HCT116 (cell line): ENCODE results near the gene FCHO1. TPM values are rescaled to one million over a fixed set of nuclear protein-coding genes. Genes with fewer than 3 reads are reported as not detected.

Experiments used
- ATAC-seq: fragments of 200-7000 bp; cut with Tn5 transposase; 2 replicates; pipeline ENCODE4 v1.9.1; 2020; ENCODE audit warnings: mild to moderate bottlenecking, moderate library complexity
- BruUV-seq: library from RNA; stranded (reverse); fragments of 400-500 nt; replicated peaks from 2 replicates; lab custom pipeline; 2021; lab: Mats Ljungman, UMichigan
- CTCF ChIA-PET: fragments of 300-600 bp; sonication (Branson Sonifier 250); formaldehyde crosslinking; loops from one replicate; lab custom pipeline; 2021; ENCODE audit warnings: antibody characterized with exemption; lab: Charles Lee
- POLR2A ChIA-PET: fragments of 300-600, 350-600 bp; sonication (Branson Sonifier 250); formaldehyde crosslinking; loops from one replicate; lab custom pipeline; 2021; ENCODE audit warnings: antibody characterized with exemption; lab: Charles Lee
- RAD21 ChIA-PET, 2 experiments: fragments of 300-600 bp; sonication (Branson Sonifier 250); formaldehyde crosslinking; loops; one replicate each; lab custom pipeline; 2023; ENCODE audit warnings: low total read pairs in 2 of 2; ENCODE audit not compliant: uncharacterized antibody in 2 of 2, unreplicated experiment in 2 of 2, low non-redundant PET in 1 of 2; lab: Charles Lee
- DNase-seq: peaks from one replicate; pipeline ENCODE4 v3.0.0-alpha.2; 2010; ENCODE audit warnings: low read depth, low spot score
- H2AFZ ChIP-seq: fragments of 200-600 bp; shearing (Covaris generic), sonication (generic); 2 replicates; pipeline ENCODE4 v1.6.1; 2017; ENCODE audit warnings: low read depth, mixed run types, mixed read lengths, antibody characterized with exemption, low read length; ENCODE audit not compliant: poor library complexity, severe bottlenecking
- H3K27ac ChIP-seq: 2 replicates; pipeline ENCODE4 v1.5.1; 2012; ENCODE audit warnings: low read depth, low read length
- H3K27me3 ChIP-seq: fragments of 200-600 bp; sonication (generic); 2 replicates; pipeline ENCODE4 v1.6.1; 2016; ENCODE audit warnings: mixed run types, low read length, mixed read lengths; ENCODE audit not compliant: insufficient read depth
- H3K36me3 ChIP-seq, 2 experiments: fragments of 200-500 bp in 1 of 2; fragments of 200-600 bp in 1 of 2; sonication (Bioruptor generic) in 1 of 2; sonication (generic) in 1 of 2; 2 replicates each; pipeline versions ENCODE4 v1.5.1 to v1.6.1; 2014 to 2016; ENCODE audit warnings: low read length in 2 of 2, inconsistent platforms in 1 of 2, mixed read lengths in 1 of 2, mixed run types in 1 of 2; ENCODE audit not compliant: insufficient read depth in 2 of 2, control insufficient read depth in 1 of 2
- H3K4me1 ChIP-seq, 2 experiments: fragments of 200-600 bp in 1 of 2; sonication (generic) in 1 of 2; 2 replicates each; pipeline versions ENCODE4 v1.5.1 to v1.6.1; 2012 to 2017; ENCODE audit warnings: low read length in 2 of 2, inconsistent platforms in 1 of 2, mild to moderate bottlenecking in 1 of 2, mixed read lengths in 1 of 2, mixed run types in 1 of 2, moderate library complexity in 1 of 2; ENCODE audit not compliant: insufficient read depth in 2 of 2, control insufficient read depth in 1 of 2
- H3K4me2 ChIP-seq: fragments of 200-600 bp; sonication (generic); 2 replicates; pipeline ENCODE4 v1.6.1; 2017; ENCODE audit warnings: mixed run types, low read length, mixed read lengths
- H3K4me3 ChIP-seq, 2 experiments: fragments of 200-600 bp in 1 of 2; sonication (generic) in 1 of 2; replicated peaks in 1 of 2; 2 replicates each; pipeline ENCODE4 v1.5.1; 2011 to 2016; ENCODE audit warnings: low read length in 2 of 2, control low read depth in 1 of 2, low read depth in 1 of 2, mild to moderate bottlenecking in 1 of 2, mixed read lengths in 1 of 2, mixed run types in 1 of 2
- H3K79me2 ChIP-seq: fragments of 200-600 bp; sonication (generic); 2 replicates; pipeline ENCODE4 v1.6.1; 2017; ENCODE audit warnings: mild to moderate bottlenecking, mixed run types, low read length, moderate library complexity, mixed read lengths; ENCODE audit not compliant: insufficient read depth
- H3K9ac ChIP-seq: fragments of 200-600 bp; sonication (generic); 2 replicates; pipeline ENCODE4 v1.6.1; 2016; ENCODE audit warnings: low read length, mixed read lengths
- H3K9me2 ChIP-seq: fragments of 200-600 bp; sonication (generic), shearing (Covaris generic); 2 replicates; pipeline ENCODE4 v1.6.1; 2017; ENCODE audit warnings: mixed run types, mild to moderate bottlenecking, moderate library complexity; ENCODE audit not compliant: insufficient read depth
- H3K9me3 ChIP-seq, 2 experiments: fragments of 200-500 bp in 1 of 2; fragments of 200-600 bp in 1 of 2; sonication (Bioruptor generic) in 1 of 2; sonication (generic) in 1 of 2; 2 replicates each; pipeline ENCODE4 v1.6.1; 2014 to 2017; ENCODE audit warnings: low read length in 2 of 2, mixed read lengths in 2 of 2, inconsistent platforms in 1 of 2, low read depth in 1 of 2, mild to moderate bottlenecking in 1 of 2, mixed run types in 1 of 2, moderate library complexity in 1 of 2; ENCODE audit not compliant: control insufficient read depth in 1 of 2, insufficient read depth in 1 of 2
- H4K20me1 ChIP-seq: fragments of 200-600 bp; sonication (generic), shearing (Covaris generic); 2 replicates; pipeline ENCODE4 v1.6.1; 2017; ENCODE audit warnings: mixed run types, mild to moderate bottlenecking, moderate library complexity; ENCODE audit not compliant: insufficient read depth
- CBX3 ChIP-seq: IDR thresholded peaks from 2 replicates; pipeline ENCODE4 v1.6.1; 2012; ENCODE audit warnings: low read depth
- CTCF ChIP-seq, 3 experiments: fragments of 200-600 bp in 1 of 3; sonication (generic) in 1 of 3; IDR thresholded peaks in 2 of 3; conservative IDR thresholded peaks in 1 of 3; 2 replicates each; pipeline ENCODE4 v1.5.1; 2012 to 2017; ENCODE audit warnings: low read depth in 2 of 3, low read length in 2 of 3, antibody characterized with exemption in 1 of 3, borderline replicate concordance in 1 of 3, control low read depth in 1 of 3, mild to moderate bottlenecking in 1 of 3, mixed read lengths in 1 of 3, mixed run types in 1 of 3, moderate library complexity in 1 of 3; ENCODE audit not compliant: insufficient read depth in 1 of 3
- ELF1 ChIP-seq: IDR thresholded peaks from 2 replicates; pipeline ENCODE4 v1.6.1; 2012; ENCODE audit warnings: low read depth, borderline replicate concordance
- EZH2phosphoT487 ChIP-seq: fragments of 200-600 bp; IDR thresholded peaks from 2 replicates; pipeline ENCODE4 v1.6.1; 2018; ENCODE audit warnings: antibody characterized with exemption, borderline replicate concordance
- JUND ChIP-seq: IDR thresholded peaks from 2 replicates; pipeline ENCODE4 v1.6.1; 2012
- MAX ChIP-seq: IDR thresholded peaks from 2 replicates; pipeline ENCODE4 v1.6.1; 2012
- POLR2A ChIP-seq: IDR thresholded peaks from 2 replicates; pipeline ENCODE4 v1.7.0; 2011; ENCODE audit warnings: borderline replicate concordance; ENCODE audit not compliant: insufficient read depth, insufficient read length; ENCODE audit errors: extremely low read depth
- POLR2AphosphoS5 ChIP-seq: IDR thresholded peaks from 2 replicates; pipeline ENCODE4 v1.6.1; 2011; ENCODE audit warnings: mild to moderate bottlenecking, low read depth, low read length, moderate library complexity
- SP1 ChIP-seq: IDR thresholded peaks from 2 replicates; pipeline ENCODE4 v1.6.1; 2012; ENCODE audit warnings: low read depth
- TCF7L2 ChIP-seq: IDR thresholded peaks from 2 replicates; pipeline ENCODE4 v1.7.0; 2011; ENCODE audit warnings: borderline replicate concordance, inconsistent platforms; ENCODE audit not compliant: insufficient read depth, insufficient read length; ENCODE audit errors: extremely low read depth
- YY1 ChIP-seq: IDR thresholded peaks from 2 replicates; pipeline ENCODE4 v1.6.1; 2011; ENCODE audit warnings: low read length, low read depth, moderate library complexity, mild to moderate bottlenecking; ENCODE audit not compliant: insufficient replicate concordance; ENCODE audit errors: extremely low read depth
- intact Hi-C: fragments of 100-400 bp; cut with micrococcal nuclease; formaldehyde crosslinking; loops from 2 replicates; pipeline ENCODE4 v1.10.0; 2022
- total RNA-seq: library from RNA; stranded (reverse); gene quantifications from one replicate; pipeline ENCODE4 v1.2.1, GENCODE V29; 2021; ENCODE audit not compliant: unreplicated experiment

The FCHO1 gene
- total RNA-seq, 1 experiment from 2014 or later: 28.1 TPM

GRCh38 chr19:17794412-17794730, 43.1 kb downstream of the FCHO1 start:
- intact Hi-C loops: loop anchor here (1.0 kb wide), 1 partner anchor 61 kb away; no protein-coding TSS in a partner anchor
- peaks cover 67 to 93% of the 10 kb centered on the region in 2 experiments for H3K4me1 ChIP-seq
- H3K79me2 ChIP-seq: peaks cover 34% of the 10 kb centered on the region
- peak overlapping the region; percentile 86 for H3K9ac ChIP-seq
- no peak for DNase-seq
- BruUV-seq: TSS peak; percentile 88
- ChIA-PET CTCF (interaction anchor here (1.3 to 2.7 kb wide), 3 partner anchors 11 to 65 kb away, joined by 3 to 10 read pairs (median 4); partner anchors contain the start of gene RPL18A), POLR2A (interaction anchor here (0.9 to 3.4 kb wide), 11 partner anchors 10 to 489 kb away, joined by 3 to 20 read pairs (median 3); partner anchors contain the start of genes MRPL34, MVB12A and RPL18A), RAD21 (interaction anchor here in 1 of 2 experiments (0.5 kb wide), 1 partner anchor 10 kb away, joined by 3 read pairs; no protein-coding TSS in a partner anchor)
- ATAC-seq: no peak
- H2AFZ ChIP-seq: peak overlapping the region; percentile 69
- no peaks in the 10 kb centered on the region for H3K9me2 ChIP-seq
- no peaks in the 10 kb centered on the region for H4K20me1 ChIP-seq
- no peaks in the 10 kb centered on the region for H3K36me3 ChIP-seq
- peak overlapping the region; percentile 75 to 90 for H3K4me3 ChIP-seq
- H3K9me3 ChIP-seq: no peaks in the 10 kb centered on the region
- H3K4me2 ChIP-seq: peak overlapping the region; percentile 93
- TF ChIP-seq EZH2phosphoT487 (no peak), CTCF (IDR thresholded peaks at IDR 0.05 in 2 of 3, conservative IDR thresholded peaks at IDR 0.05 in 1 of 3; ENCODE audit: borderline replicate concordance in 1 of 3, insufficient read depth in 1 of 3, low read depth in 2 of 3, low read length in 2 of 3) (peak in 1 of 3 experiments; percentile 19; a peak in 3 of 6 replicates)
- TF ChIP-seq, all 23 proteins: peak for 1
- no peaks in the 10 kb centered on the region for H3K27me3 ChIP-seq
- H3K27ac ChIP-seq: peak overlapping the region; percentile 84

DNA sequence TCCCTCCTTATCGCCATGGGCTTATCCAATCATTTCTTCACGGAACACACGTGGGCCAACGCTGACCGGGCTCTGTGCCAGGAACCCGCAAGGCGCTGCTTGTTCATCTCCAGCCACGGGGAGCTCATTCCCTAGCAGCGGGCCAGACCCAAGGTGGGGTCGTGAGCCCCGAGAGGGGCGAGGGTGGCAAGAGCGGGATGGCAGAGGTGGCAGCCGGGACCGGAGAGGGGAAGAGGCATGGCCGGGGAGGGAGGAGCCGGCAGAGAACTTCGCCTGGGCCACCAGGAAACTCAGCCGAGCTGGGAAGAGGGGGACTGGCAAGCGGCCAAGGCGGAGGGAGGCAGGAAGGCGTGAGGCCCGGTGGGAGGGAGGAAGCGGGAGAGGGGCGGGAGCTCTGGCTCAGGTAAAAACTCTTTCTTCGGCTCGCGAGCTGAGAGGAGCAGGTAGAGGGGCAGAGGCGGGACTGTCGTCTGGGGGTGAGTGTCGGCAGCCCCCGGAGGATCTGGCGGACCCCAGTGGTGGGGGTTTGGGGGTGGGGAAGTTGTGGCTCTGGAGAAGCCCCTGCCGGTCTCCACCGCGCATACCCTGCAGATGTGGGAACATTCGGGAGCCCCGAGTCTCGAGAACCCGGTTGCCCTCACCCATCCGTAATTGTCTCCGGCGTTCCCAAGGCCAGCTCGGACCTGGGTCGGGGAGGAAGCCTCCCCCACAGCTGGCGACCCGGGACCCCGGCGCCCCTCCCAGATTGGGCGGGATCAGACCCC, 43.6 kb downstream of the FCHO1 start, which contains the start of gene B3GNT3:
TSS of gene B3GNT3 (plus strand) at position 408 of the 764 bp plus-strand sequence. CDS start 12,670 bp downstream, outside the sequence.
- CTCF ChIA-PET: interaction anchor here (0.6 to 2.7 kb wide), 7 partner anchors 10 to 138 kb away, joined by 3 to 10 read pairs (median 4); partner anchors contain the start of genes CCDC124 and RPL18A
- Histone ChIP-seq H4K20me1 (no peaks in the 10 kb centered on the region), H3K9me2 (no peaks in the 10 kb centered on the region), H3K9me3 (no peaks in the 10 kb centered on the region), H3K9ac (peak within 1 kb of the TSS; percentile 86), H3K4me1 (peaks cover 64 to 93% of the 10 kb centered on the region in 2 experiments), H3K27me3 (no peaks in the 10 kb centered on the region), H3K4me2 (peak within 1 kb of the TSS; percentile 93), H3K36me3 (no peaks in the 10 kb centered on the region), H3K79me2 (peaks cover 39% of the 10 kb centered on the region), H3K4me3 (peak within 1 kb of the TSS; percentile 75 to 90), H2AFZ (peak within 1 kb of the TSS; percentile 69), H3K27ac (peak within 1 kb of the TSS; percentile 84)
- TF ChIP-seq SP1 (peak; percentile 61), ELF1 (no peak), POLR2AphosphoS5 (peak; percentile 87), MAX (peak; percentile 95), JUND (no peak), YY1 (peak; percentile 8), CBX3 (peak; percentile 73; the same call in 1 of the 2 replicates), POLR2A (peak; percentile 42), TCF7L2 (peak; percentile 81)
- DNase-seq (peak; percentile 83), ATAC-seq (peak; percentile 50)
- POLR2A ChIA-PET: interaction anchor here (0.9 to 3.4 kb wide), 11 partner anchors 10 to 490 kb away, joined by 3 to 20 read pairs (median 3); partner anchors contain the start of genes MRPL34, MVB12A and RPL18A
- intact Hi-C loops: loop anchor here (1.0 to 5.0 kb wide), 2 partner anchors 47 to 60 kb away; no protein-coding TSS in a partner anchor
- RAD21 ChIA-PET: no interaction called here
- TSS peak; percentile 76 for BruUV-seq
